HG02852 (cell line): Measurements from ENCODE around the gene EHHADH.
A peak's percentile ranks its signal among the peaks of the same experiment; 100 is the strongest.

ENCODE experiments used
- ATAC-seq: cut with Tn5 transposase; IDR thresholded peaks from one replicate; pipeline ENCODE4 v1.9.1; 2021; ENCODE audit warnings: mild to moderate bottlenecking, moderate library complexity; ENCODE audit not compliant: unreplicated experiment

EHHADH gene

GRCh38 chr3:185199671-185200070 lies 54.2 kb downstream of the EHHADH start:
- ATAC-seq = no peak

- ATAC-seq = no peak
These were observed 54.6 kb downstream of the EHHADH start for GRCh38 chr3:185199206-185199605.

- no peak for ATAC-seq
These were observed 56.8 kb downstream of the EHHADH start for GRCh38 chr3:185197068-185197467.

- no peak for ATAC-seq
These were observed 58.2 kb downstream of the EHHADH start for GRCh38 chr3:185195652-185196051.

- no peak for ATAC-seq
These were observed 65.0 kb downstream of the EHHADH start for GRCh38 chr3:185188816-185189215.

GRCh38 chr3:185187391-185187790 lies 66.5 kb downstream of the EHHADH start:
- no peak for ATAC-seq

- no peak for ATAC-seq
These were observed 77.0 kb downstream of the EHHADH start for GRCh38 chr3:185176750-185177359.

GRCh38 chr3:185175370-185175987 lies 78.4 kb downstream of the EHHADH start:
- peak; percentile 75 for ATAC-seq

- ATAC-seq = no peak
These were observed 81.5 kb downstream of the EHHADH start for GRCh38 chr3:185172086-185173049.

- no peak for ATAC-seq
These were observed 89.2 kb downstream of the EHHADH start for GRCh38 chr3:185164428-185165217.

GRCh38 chr3:185162634-185163033 lies 91.2 kb downstream of the EHHADH start:
- no peak for ATAC-seq

- ATAC-seq = no peak
These were observed 92.1 kb downstream of the EHHADH start for GRCh38 chr3:185161761-185162160.

- no peak for ATAC-seq
These were observed 96.5 kb downstream of the EHHADH start for GRCh38 chr3:185157347-185157746.

- ATAC-seq = no peak
These were observed 98.2 kb downstream of the EHHADH start for GRCh38 chr3:185155678-185156077.

- no peak for ATAC-seq
These were observed 99.8 kb downstream of the EHHADH start for GRCh38 chr3:185153861-185154629.

- no peak for ATAC-seq
These were observed 100.6 kb downstream of the EHHADH start for GRCh38 chr3:185153171-185153771.

GRCh38 chr3:185152410-185153170 lies 101.3 kb downstream of the EHHADH start, which contains the start of gene C3orf70:
TSS of gene C3orf70 (minus strand) at chr3:185153060. CDS start at chr3:185152823, 237 bp downstream.
- no peak for ATAC-seq

GRCh38 chr3:185151964-185152409 lies 101.9 kb downstream of the EHHADH start:
- no peak for ATAC-seq
